Measurements from ENCODE around the gene ICAM5. TPM values are rescaled to one million over a fixed set of nuclear protein-coding genes. Genes with fewer than 3 reads are reported as not detected.

ICAM5 gene
- total RNA-seq, 4 donors from 2014 or later, result 0.27 to 0.48 TPM; not detected in 2

DNA sequence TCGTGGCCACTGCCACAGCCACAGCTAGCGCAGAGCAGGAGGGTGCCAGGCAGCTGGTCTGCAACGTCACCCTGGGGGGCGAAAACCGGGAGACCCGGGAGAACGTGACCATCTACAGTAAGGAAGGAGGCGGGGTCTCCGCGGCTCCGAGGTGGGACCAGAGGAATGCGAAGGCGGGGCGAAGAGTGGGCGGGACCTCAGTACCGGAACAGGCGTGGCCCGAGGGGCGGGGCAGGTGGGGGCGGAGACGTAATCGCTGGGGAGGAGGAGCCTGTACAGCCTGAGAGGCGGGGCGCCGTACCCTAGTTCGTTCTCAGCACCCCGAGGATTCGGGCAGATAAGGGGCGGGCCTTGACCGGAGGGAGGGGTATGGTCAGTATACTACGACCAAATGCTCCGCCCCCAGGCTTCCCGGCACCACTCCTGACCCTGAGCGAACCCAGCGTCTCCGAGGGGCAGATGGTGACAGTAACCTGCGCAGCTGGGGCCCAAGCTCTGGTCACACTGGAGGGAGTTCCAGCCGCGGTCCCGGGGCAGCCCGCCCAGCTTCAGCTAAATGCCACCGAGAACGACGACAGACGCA is 2.5 kb downstream of the ICAM5 start:
- WGBS, 2 donors (ENCODE audit: low coverage in 1 of 2), result 1% methylated on average over 30 of the region's 45 CpGs; no CpG with 5 or more reads in 1 of the 2 donors
- intact Hi-C loops (cut with DNase I; ENCODE audit: low total_unique reads) (no loop called here), in situ Hi-C loops (cut with MboI; ENCODE audit: low pct_ligation_motif_present in 1 of 4, low pct_unique_long_range_greater_than_20kb in 1 of 4, low sequenced_read_pairs in 3 of 4) (no loop called here)
- Histone ChIP-seq H3K27ac (no peak overlapping the region), H3K4me3 (peak overlapping the region in 2 of 4 donors; percentile 36 to 41), H3K36me3 (no peaks in the 10 kb centered on the region), H3K27me3 (peaks cover 99% of the 10 kb centered on the region), H3K4me1 (peaks cover 47 to 73% (median 67%) of the 10 kb centered on the region in 4 donors), H3K9me3 (no peaks in the 10 kb centered on the region)
- TF ChIP-seq POLR2A (IDR thresholded peaks at IDR 0.05) (no peak), CTCF (IDR thresholded peaks at IDR 0.05) (no peak), EP300 (IDR thresholded peaks at IDR 0.05; ENCODE audit: low read depth) (no peak), POLR2AphosphoS5 (IDR thresholded peaks at IDR 0.05) (no peak)
- DNase-seq, result peak; percentile 91

DNA sequence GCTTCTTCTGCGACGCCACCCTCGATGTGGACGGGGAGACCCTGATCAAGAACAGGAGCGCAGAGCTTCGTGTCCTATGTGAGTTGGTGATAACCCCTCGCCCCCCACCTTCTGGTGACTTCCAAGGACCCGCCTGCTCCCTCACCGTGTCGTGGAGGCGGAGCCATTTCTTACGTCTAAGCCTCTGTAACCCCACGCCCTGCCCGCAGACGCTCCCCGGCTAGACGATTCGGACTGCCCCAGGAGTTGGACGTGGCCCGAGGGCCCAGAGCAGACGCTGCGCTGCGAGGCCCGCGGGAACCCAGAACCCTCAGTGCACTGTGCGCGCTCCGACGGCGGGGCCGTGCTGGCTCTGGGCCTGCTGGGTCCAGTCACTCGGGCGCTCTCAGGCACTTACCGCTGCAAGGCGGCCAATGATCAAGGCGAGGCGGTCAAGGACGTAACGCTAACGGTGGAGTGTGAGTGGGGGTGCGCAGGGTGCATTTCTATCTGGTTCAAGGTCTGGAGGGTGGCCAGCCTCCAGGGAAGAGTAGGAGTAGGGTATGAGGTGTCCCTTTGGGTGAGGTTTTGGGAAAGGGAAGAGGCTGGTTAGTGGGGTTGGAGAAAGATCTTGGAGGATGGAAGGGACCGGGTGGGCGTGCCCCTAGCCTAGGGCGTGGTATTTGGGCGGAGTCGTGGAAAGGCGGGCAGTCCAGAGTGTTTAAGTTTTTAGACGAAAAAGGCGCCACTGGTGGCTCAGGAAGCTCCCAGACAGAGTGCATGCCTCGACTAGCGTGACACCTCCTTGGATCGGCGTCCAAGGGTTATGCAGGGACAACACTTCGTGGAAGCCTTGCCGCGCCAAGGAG is 3.3 kb downstream of the ICAM5 start:
- intact Hi-C loops (cut with DNase I; ENCODE audit: low total_unique reads), result no loop called here
- WGBS, 2 donors (ENCODE audit: low coverage in 1 of 2), result 23% methylated on average over 53 of the region's 56 CpGs; no CpG with 5 or more reads in 1 of the 2 donors
- H3K4me3 ChIP-seq, result peak overlapping the region in 2 of 4 donors; percentile 36 to 41
- H3K27me3 ChIP-seq, result peaks cover 97% of the 10 kb centered on the region
- no peaks in the 10 kb centered on the region for H3K9me3 ChIP-seq
- no peaks in the 10 kb centered on the region for H3K36me3 ChIP-seq
- no peak for TF ChIP-seq POLR2AphosphoS5 (IDR thresholded peaks at IDR 0.05)
- no peak for TF ChIP-seq POLR2A (IDR thresholded peaks at IDR 0.05)
- no peak for TF ChIP-seq EP300 (IDR thresholded peaks at IDR 0.05; ENCODE audit: low read depth)
- no peak for TF ChIP-seq CTCF (IDR thresholded peaks at IDR 0.05)
- peak; percentile 14 for DNase-seq
- H3K4me1 ChIP-seq, result peaks cover 47 to 68% (median 65%) of the 10 kb centered on the region in 4 donors
- H3K27ac ChIP-seq, result no peak overlapping the region
- in situ Hi-C loops (cut with MboI; ENCODE audit: low pct_ligation_motif_present in 1 of 4, low pct_unique_long_range_greater_than_20kb in 1 of 4, low sequenced_read_pairs in 3 of 4), result no loop called here

DNA sequence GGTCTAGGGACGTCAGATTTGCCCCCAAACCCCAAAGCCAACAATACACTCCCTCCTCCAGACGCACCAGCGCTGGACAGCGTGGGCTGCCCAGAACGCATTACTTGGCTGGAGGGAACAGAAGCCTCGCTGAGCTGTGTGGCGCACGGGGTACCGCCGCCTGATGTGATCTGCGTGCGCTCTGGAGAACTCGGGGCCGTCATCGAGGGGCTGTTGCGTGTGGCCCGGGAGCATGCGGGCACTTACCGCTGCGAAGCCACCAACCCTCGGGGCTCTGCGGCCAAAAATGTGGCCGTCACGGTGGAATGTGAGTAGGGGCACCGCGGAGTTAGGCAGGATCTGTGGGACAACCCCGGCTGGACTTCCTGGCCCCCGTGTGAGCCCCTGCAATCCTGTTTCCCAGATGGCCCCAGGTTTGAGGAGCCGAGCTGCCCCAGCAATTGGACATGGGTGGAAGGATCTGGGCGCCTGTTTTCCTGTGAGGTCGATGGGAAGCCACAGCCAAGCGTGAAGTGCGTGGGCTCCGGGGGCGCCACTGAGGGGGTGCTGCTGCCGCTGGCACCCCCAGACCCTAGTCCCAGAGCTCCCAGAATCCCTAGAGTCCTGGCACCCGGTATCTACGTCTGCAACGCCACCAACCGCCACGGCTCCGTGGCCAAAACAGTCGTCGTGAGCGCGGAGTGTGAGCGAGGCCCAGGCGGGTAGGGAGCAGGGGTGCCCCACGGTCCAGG is 4.0 kb downstream of the ICAM5 start:
- H3K27me3 ChIP-seq, result peaks cover 95% of the 10 kb centered on the region
- no peak overlapping the region for H3K4me3 ChIP-seq
- intact Hi-C loops (cut with DNase I; ENCODE audit: low total_unique reads) (no loop called here), in situ Hi-C loops (cut with MboI; ENCODE audit: low pct_ligation_motif_present in 1 of 4, low pct_unique_long_range_greater_than_20kb in 1 of 4, low sequenced_read_pairs in 3 of 4) (no loop called here)
- 37% methylated on average over 45 of the region's 49 CpGs; no CpG with 5 or more reads in 1 of the 2 donors for WGBS, 2 donors (ENCODE audit: low coverage in 1 of 2)
- no peak for TF ChIP-seq POLR2A (IDR thresholded peaks at IDR 0.05)
- TF ChIP-seq CTCF (IDR thresholded peaks at IDR 0.05), result no peak
- no peak for TF ChIP-seq EP300 (IDR thresholded peaks at IDR 0.05; ENCODE audit: low read depth)
- no peak overlapping the region for H3K27ac ChIP-seq
- DNase-seq, result no peak
- peaks cover 44 to 60% (median 60%) of the 10 kb centered on the region in 4 donors for H3K4me1 ChIP-seq
- no peaks in the 10 kb centered on the region for H3K9me3 ChIP-seq
- no peaks in the 10 kb centered on the region for H3K36me3 ChIP-seq

- DNase-seq, result peak; percentile 33
- intact Hi-C loops (cut with DNase I; ENCODE audit: low total_unique reads) (no loop called here), in situ Hi-C loops (cut with MboI; ENCODE audit: low pct_ligation_motif_present in 1 of 4, low pct_unique_long_range_greater_than_20kb in 1 of 4, low sequenced_read_pairs in 3 of 4) (no loop called here)
- Histone ChIP-seq H3K36me3 (no peaks in the 10 kb centered on the region), H3K27me3 (peaks cover 95% of the 10 kb centered on the region), H3K27ac (no peak overlapping the region), H3K4me3 (no peak overlapping the region), H3K4me1 (peaks cover 39 to 55% (median 54%) of the 10 kb centered on the region in 4 donors), H3K9me3 (no peaks in the 10 kb centered on the region)
- 23% methylated on average over 25 of the region's 25 CpGs; no CpG with 5 or more reads in 1 of the 2 donors for WGBS, 2 donors (ENCODE audit: low coverage in 1 of 2)
- TF ChIP-seq EP300 (IDR thresholded peaks at IDR 0.05; ENCODE audit: low read depth) (no peak), CTCF (IDR thresholded peaks at IDR 0.05) (peak in 1 of 5 experiments; percentile 15)
These were observed 4.6 kb downstream of the ICAM5 start for GRCh38 chr19:10294368-10294697.
